Measurements from ENCODE around the gene ASB6.
A peak's percentile ranks its signal among the peaks of the same experiment; 100 is the strongest.

ASB6 gene

DNA sequence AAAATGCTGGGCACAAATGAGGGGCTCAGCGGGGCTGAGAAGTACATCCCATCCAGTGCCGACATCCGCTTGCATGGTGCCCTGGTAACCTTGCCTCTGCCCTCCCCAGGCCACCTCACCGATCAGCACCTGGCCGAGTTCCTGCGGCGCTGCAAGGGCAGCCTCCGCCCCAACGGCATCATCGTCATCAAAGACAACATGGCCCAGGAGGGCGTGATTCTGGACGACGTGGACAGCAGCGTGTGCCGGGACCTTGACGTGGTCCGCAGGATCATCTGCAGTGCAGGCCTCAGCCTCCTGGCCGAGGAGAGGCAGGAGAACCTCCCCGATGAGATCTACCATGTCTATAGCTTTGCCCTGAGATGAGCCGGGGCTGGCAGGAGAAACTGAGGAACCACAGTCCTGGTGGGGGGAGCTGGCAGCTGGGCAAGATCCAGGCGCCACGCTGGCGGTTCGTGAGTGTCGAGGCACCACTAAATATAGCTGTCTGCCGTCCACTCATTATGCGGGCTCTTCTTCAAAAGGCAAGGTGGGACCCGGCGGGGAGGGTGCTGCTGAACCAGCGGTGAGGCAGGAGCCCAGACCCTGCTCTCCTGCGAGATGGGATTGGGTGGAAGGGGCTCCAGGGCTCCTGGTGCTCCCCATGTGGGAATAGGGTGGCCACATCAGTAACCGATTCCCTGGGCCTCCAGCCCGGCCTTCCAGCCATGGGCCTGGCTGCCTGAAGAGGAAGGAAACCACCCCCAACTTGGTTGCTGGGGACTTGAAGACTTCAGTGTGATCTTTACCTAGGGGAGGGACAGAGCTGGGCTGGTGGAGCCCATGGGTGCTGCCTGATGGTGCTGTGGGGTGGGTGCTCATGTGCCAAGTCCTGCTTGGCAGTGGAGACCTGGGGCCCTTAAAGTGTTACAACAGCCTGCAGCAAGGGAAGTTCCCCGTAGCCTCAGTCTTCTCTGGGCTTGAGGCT is 6.6 kb downstream of the ASB6 start:
- peaks cover 20 to 85% (median 47%) of the 10 kb centered on the region in 4 experiments for H3K36me3 ChIP-seq (ENCODE audit: control insufficient read depth in 4 of 4, insufficient read depth in 4 of 4, low read length in 3 of 4)

DNA sequence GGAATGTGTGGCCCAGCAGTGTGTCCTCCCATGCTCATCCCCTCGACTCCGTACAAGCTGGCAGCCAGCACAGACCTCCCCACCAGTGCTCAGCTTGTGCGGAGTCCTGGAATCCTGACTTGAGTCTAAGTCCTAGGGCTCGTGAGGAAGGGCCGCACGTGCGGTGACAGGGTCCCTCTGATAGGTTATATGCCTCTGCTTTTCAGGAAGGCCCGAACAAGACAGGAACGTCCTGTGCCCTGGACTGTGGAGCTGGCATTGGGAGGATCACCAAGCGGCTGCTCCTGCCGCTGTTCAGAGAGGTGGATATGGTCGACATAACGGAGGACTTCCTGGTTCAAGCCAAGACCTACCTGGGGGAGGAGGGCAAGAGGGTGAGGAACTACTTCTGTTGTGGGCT is 8.1 kb downstream of the ASB6 start:
- peaks cover 0 to 21% (median 9%) of the 10 kb centered on the region in 4 experiments for H3K4me1 ChIP-seq (ENCODE audit: control extremely low read depth in 1 of 4, control insufficient read depth in 4 of 4, insufficient read depth in 4 of 4, low read length in 3 of 4)
- WGBS (ENCODE audit: insufficient coverage): 89% methylated on average over 13 of the region's 13 CpGs
- no peak overlapping the region for H3K27ac ChIP-seq (ENCODE audit: insufficient read depth in 1 of 2, low read depth in 1 of 2, low read length in 2 of 2, poor library complexity in 1 of 2, severe bottlenecking in 2 of 2)
- no peaks in the 10 kb centered on the region for H3K9me3 ChIP-seq (ENCODE audit: control extremely low read depth in 1 of 5, control insufficient read depth in 4 of 5, insufficient read depth in 2 of 5, low read depth in 1 of 5, low read length in 4 of 5)
- H3K27me3 ChIP-seq (replicated peaks in 2 of 5; ENCODE audit: control insufficient read depth in 4 of 5, insufficient read depth in 5 of 5, low read length in 4 of 5): no peaks in the 10 kb centered on the region
- DNase-seq: no peak
- ChIA-PET POLR2A (no interaction called here), CTCF (no interaction called here)
- H3K36me3 ChIP-seq (ENCODE audit: control insufficient read depth in 4 of 4, insufficient read depth in 4 of 4, low read length in 3 of 4): peaks cover 20 to 90% (median 44%) of the 10 kb centered on the region in 4 experiments
- no peak overlapping the region for H3K4me3 ChIP-seq (ENCODE audit: control insufficient read depth in 1 of 7, extremely low read depth in 1 of 7, insufficient read depth in 4 of 7, low read depth in 2 of 7, low read length in 6 of 7)

More for the DNA sequence above, 6.6 kb downstream of the ASB6 start:
- Histone ChIP-seq H3K4me3 (ENCODE audit: control insufficient read depth in 1 of 7, extremely low read depth in 1 of 7, insufficient read depth in 4 of 7, low read depth in 2 of 7, low read length in 6 of 7) (no peak overlapping the region), H3K27ac (ENCODE audit: insufficient read depth in 1 of 2, low read depth in 1 of 2, low read length in 2 of 2, poor library complexity in 1 of 2, severe bottlenecking in 2 of 2) (peak overlapping the region in 1 of 2 experiments; percentile 40), H3K27me3 (replicated peaks in 2 of 5; ENCODE audit: control insufficient read depth in 4 of 5, insufficient read depth in 5 of 5, low read length in 4 of 5) (no peaks in the 10 kb centered on the region), H3K9me3 (ENCODE audit: control extremely low read depth in 1 of 5, control insufficient read depth in 4 of 5, insufficient read depth in 2 of 5, low read depth in 1 of 5, low read length in 4 of 5) (no peaks in the 10 kb centered on the region), H3K4me1 (ENCODE audit: control extremely low read depth in 1 of 4, control insufficient read depth in 4 of 4, insufficient read depth in 4 of 4, low read length in 3 of 4) (peaks cover 0 to 25% (median 15%) of the 10 kb centered on the region in 4 experiments)
- no peak for DNase-seq
- ChIA-PET POLR2A (interaction anchor here (0.5 kb wide), 1 partner anchor 9 kb away, joined by 6 read pairs; the partner anchor contains the start of gene NTMT1), CTCF (interaction anchor here (5.8 kb wide), 1 partner anchor 10 kb away, joined by 38 read pairs; the partner anchor contains the start of gene NTMT1)
- WGBS (ENCODE audit: insufficient coverage): 99% methylated on average over 31 of the region's 34 CpGs

DNA sequence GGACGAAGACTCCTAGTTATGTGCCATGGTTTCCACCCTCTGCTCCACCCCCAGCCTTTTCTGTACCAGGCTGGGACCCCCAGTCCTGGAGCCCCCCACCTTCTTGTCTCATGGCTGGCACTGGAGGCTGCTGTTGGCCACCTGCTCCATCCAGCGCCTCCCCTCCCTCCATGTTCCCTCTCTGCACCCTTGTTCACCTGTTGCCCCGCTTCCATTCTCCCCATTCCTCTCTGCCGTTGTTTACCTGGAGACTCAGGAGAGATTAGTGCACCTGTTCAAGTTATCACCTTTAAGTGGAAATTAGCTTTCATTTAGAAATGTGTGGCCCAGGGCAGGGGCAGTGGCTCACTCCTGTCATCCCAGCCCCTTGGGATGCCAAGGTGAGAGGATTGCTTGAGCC is 8.7 kb downstream of the ASB6 start:
- Histone ChIP-seq H3K4me1 (ENCODE audit: control extremely low read depth in 1 of 4, control insufficient read depth in 4 of 4, insufficient read depth in 4 of 4, low read length in 3 of 4) (peaks cover 0 to 21% (median 12%) of the 10 kb centered on the region in 4 experiments), H3K27ac (ENCODE audit: insufficient read depth in 1 of 2, low read depth in 1 of 2, low read length in 2 of 2, poor library complexity in 1 of 2, severe bottlenecking in 2 of 2) (no peak overlapping the region), H3K36me3 (ENCODE audit: control insufficient read depth in 4 of 4, insufficient read depth in 4 of 4, low read length in 3 of 4) (peaks cover 17 to 89% (median 43%) of the 10 kb centered on the region in 4 experiments), H3K9me3 (ENCODE audit: control extremely low read depth in 1 of 5, control insufficient read depth in 4 of 5, insufficient read depth in 2 of 5, low read depth in 1 of 5, low read length in 4 of 5) (no peaks in the 10 kb centered on the region), H3K4me3 (ENCODE audit: control insufficient read depth in 1 of 7, extremely low read depth in 1 of 7, insufficient read depth in 4 of 7, low read depth in 2 of 7, low read length in 6 of 7) (no peak overlapping the region), H3K27me3 (replicated peaks in 2 of 5; ENCODE audit: control insufficient read depth in 4 of 5, insufficient read depth in 5 of 5, low read length in 4 of 5) (no peaks in the 10 kb centered on the region)
- POLR2A ChIA-PET: no interaction called here
- CTCF ChIA-PET: no interaction called here
- 89% methylated on average over 3 of the region's 4 CpGs for WGBS (ENCODE audit: insufficient coverage)
- DNase-seq: no peak

DNA sequence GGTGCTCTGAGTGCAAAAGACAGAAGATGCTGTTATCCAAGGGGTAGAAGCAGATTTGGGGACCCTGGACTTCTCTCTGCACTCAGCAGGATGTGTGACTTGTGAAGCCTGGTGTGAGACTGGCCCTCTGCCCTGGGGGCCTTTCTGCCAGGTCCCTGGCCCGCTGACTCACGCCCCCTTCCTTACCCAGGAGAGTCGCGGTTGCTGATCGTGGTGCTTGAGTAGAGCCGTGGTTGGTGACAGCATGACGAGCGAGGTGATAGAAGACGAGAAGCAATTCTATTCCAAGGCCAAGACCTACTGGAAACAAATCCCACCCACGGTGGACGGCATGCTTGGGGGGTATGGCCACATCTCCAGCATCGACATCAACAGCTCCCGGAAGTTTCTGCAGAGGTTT is 9.5 kb downstream of the ASB6 start:
- H3K36me3 ChIP-seq (ENCODE audit: control insufficient read depth in 4 of 4, insufficient read depth in 4 of 4, low read length in 3 of 4): peaks cover 10 to 88% (median 36%) of the 10 kb centered on the region in 4 experiments
- no peak overlapping the region for H3K27ac ChIP-seq (ENCODE audit: insufficient read depth in 1 of 2, low read depth in 1 of 2, low read length in 2 of 2, poor library complexity in 1 of 2, severe bottlenecking in 2 of 2)
- whole genome bisulfite sequencing (ENCODE audit: insufficient coverage): 89% methylated on average over 13 of the region's 13 CpGs
- no peak for DNase-seq
- H3K27me3 ChIP-seq (replicated peaks in 2 of 5; ENCODE audit: control insufficient read depth in 4 of 5, insufficient read depth in 5 of 5, low read length in 4 of 5): no peaks in the 10 kb centered on the region
- CTCF ChIA-PET: no interaction called here
- H3K9me3 ChIP-seq (ENCODE audit: control extremely low read depth in 1 of 5, control insufficient read depth in 4 of 5, insufficient read depth in 2 of 5, low read depth in 1 of 5, low read length in 4 of 5): no peaks in the 10 kb centered on the region
- no peak overlapping the region for H3K4me3 ChIP-seq (ENCODE audit: control insufficient read depth in 1 of 7, extremely low read depth in 1 of 7, insufficient read depth in 4 of 7, low read depth in 2 of 7, low read length in 6 of 7)
- peaks cover 2 to 20% (median 17%) of the 10 kb centered on the region in 4 experiments for H3K4me1 ChIP-seq (ENCODE audit: control extremely low read depth in 1 of 4, control insufficient read depth in 4 of 4, insufficient read depth in 4 of 4, low read length in 3 of 4)
- POLR2A ChIA-PET: interaction anchor here (0.5 kb wide), 1 partner anchor 587 kb away, joined by 3 read pairs; no protein-coding TSS in a partner anchor

DNA sequence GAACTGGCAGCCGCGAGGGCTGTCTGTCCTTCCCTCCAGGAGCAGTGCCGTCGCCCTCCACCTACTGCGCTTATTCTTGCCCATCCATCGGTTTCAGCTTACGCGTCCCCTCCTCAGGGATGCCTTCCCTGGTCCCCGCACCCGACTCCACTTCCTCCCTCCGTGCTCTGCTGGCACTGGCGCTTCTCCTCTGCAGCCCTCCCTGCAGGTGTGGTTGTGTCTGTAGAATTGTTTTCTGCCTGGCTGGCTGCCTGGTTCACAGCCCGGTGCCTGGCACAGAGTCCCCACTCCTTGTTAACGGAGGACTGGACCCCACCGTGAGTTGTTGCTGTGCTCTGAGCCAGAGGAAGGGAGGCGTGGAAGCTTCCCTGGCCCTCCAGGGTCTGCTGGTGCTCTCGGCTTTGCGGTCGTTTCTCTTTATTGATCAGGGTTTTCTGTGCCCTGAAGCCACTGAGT is 10.2 kb downstream of the ASB6 start:
- Histone ChIP-seq H3K36me3 (ENCODE audit: control insufficient read depth in 4 of 4, insufficient read depth in 4 of 4, low read length in 3 of 4) (peaks cover 9 to 81% (median 31%) of the 10 kb centered on the region in 4 experiments), H3K27ac (ENCODE audit: insufficient read depth in 1 of 2, low read depth in 1 of 2, low read length in 2 of 2, poor library complexity in 1 of 2, severe bottlenecking in 2 of 2) (no peak overlapping the region), H3K27me3 (replicated peaks in 2 of 5; ENCODE audit: control insufficient read depth in 4 of 5, insufficient read depth in 5 of 5, low read length in 4 of 5) (no peaks in the 10 kb centered on the region), H3K4me1 (ENCODE audit: control extremely low read depth in 1 of 4, control insufficient read depth in 4 of 4, insufficient read depth in 4 of 4, low read length in 3 of 4) (peaks cover 9 to 21% (median 18%) of the 10 kb centered on the region in 4 experiments), H3K9me3 (ENCODE audit: control extremely low read depth in 1 of 5, control insufficient read depth in 4 of 5, insufficient read depth in 2 of 5, low read depth in 1 of 5, low read length in 4 of 5) (no peaks in the 10 kb centered on the region), H3K4me3 (ENCODE audit: control insufficient read depth in 1 of 7, extremely low read depth in 1 of 7, insufficient read depth in 4 of 7, low read depth in 2 of 7, low read length in 6 of 7) (no peak overlapping the region)
- ChIA-PET CTCF (no interaction called here), POLR2A (no interaction called here)
- DNase-seq: no peak
- 97% methylated on average over 18 of the region's 19 CpGs for WGBS (ENCODE audit: insufficient coverage)

DNA sequence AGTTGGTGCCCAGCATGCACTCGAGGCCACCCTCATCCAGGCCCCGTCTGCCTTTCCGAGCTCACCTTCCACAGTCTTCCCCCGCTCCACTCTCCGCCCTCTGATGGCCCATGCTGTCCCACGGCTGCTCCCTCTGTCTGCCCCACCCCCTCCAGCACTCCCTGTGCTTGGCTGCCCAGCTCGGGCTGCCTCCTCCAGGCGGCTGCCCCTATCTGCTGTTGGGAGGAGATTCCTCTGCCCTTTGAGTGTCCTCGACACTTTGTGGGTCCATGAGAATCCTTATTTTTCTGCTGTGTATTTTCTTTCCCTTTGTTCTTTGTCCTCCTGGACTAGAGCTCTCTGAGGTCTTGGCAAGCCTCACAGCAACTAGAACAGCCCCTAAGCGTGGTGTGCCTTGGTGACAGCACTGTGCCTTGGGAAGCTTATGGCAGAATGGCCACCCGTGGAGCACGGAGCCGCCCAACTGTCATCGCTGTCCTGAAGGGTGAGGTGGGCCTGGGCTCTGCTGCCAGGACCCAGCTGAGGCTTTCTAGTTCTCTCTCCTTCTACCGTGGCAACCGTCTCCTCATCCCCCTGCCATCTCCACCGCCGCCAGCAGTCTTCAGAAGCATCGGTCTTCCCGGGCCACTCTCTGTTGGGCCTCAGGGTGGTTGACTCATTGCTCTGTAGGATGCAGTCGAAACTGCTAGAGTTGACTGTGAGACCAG is 10.8 kb downstream of the ASB6 start:
- POLR2A ChIA-PET: no interaction called here
- no peak for DNase-seq
- CTCF ChIA-PET: interaction anchor here (1.1 to 1.2 kb wide), 2 partner anchors 491 to 497 kb away, joined by 3 to 4 read pairs; no protein-coding TSS in a partner anchor
- Histone ChIP-seq H3K4me1 (ENCODE audit: control extremely low read depth in 1 of 4, control insufficient read depth in 4 of 4, insufficient read depth in 4 of 4, low read length in 3 of 4) (peaks cover 9 to 25% (median 21%) of the 10 kb centered on the region in 4 experiments), H3K4me3 (ENCODE audit: control insufficient read depth in 1 of 7, extremely low read depth in 1 of 7, insufficient read depth in 4 of 7, low read depth in 2 of 7, low read length in 6 of 7) (no peak overlapping the region), H3K27me3 (replicated peaks in 2 of 5; ENCODE audit: control insufficient read depth in 4 of 5, insufficient read depth in 5 of 5, low read length in 4 of 5) (no peaks in the 10 kb centered on the region), H3K27ac (ENCODE audit: insufficient read depth in 1 of 2, low read depth in 1 of 2, low read length in 2 of 2, poor library complexity in 1 of 2, severe bottlenecking in 2 of 2) (no peak overlapping the region), H3K9me3 (ENCODE audit: control extremely low read depth in 1 of 5, control insufficient read depth in 4 of 5, insufficient read depth in 2 of 5, low read depth in 1 of 5, low read length in 4 of 5) (no peaks in the 10 kb centered on the region), H3K36me3 (ENCODE audit: control insufficient read depth in 4 of 4, insufficient read depth in 4 of 4, low read length in 3 of 4) (peaks cover 9 to 79% (median 29%) of the 10 kb centered on the region in 4 experiments)
- WGBS (ENCODE audit: insufficient coverage): 93% methylated on average over 20 of the region's 21 CpGs

All from common myeloid progenitor, CD34-positive (primary cell).